HG02763 (cell line): ENCODE results near the gene SPTBN5.

Source experiments
- ATAC-seq: cut with Tn5 transposase; IDR thresholded peaks from one replicate; pipeline ENCODE4 v1.9.1; 2021; ENCODE audit warnings: mild to moderate bottlenecking, moderate library complexity; ENCODE audit not compliant: unreplicated experiment

Gene SPTBN5

GRCh38 chr15:41827290-41827879 lies 66.5 kb downstream of the SPTBN5 start:
- ATAC-seq = no peak

GRCh38 chr15:41825572-41826535 lies 68.0 kb downstream of the SPTBN5 start:
- ATAC-seq = no peak

- ATAC-seq = no peak
These were observed 68.7 kb downstream of the SPTBN5 start for GRCh38 chr15:41825145-41825544.

GRCh38 chr15:41824062-41824745 lies 69.6 kb downstream of the SPTBN5 start:
- no peak for ATAC-seq

- no peak for ATAC-seq
These were observed 70.4 kb downstream of the SPTBN5 start for GRCh38 chr15:41823502-41823901.

- no peak for ATAC-seq
These were observed 70.9 kb downstream of the SPTBN5 start for GRCh38 chr15:41822957-41823356.

- ATAC-seq = no peak
These were observed 71.4 kb downstream of the SPTBN5 start for GRCh38 chr15:41822471-41822870.

GRCh38 chr15:41821831-41822230 lies 72.0 kb downstream of the SPTBN5 start:
- ATAC-seq = no peak

GRCh38 chr15:41820791-41821423 lies 72.9 kb downstream of the SPTBN5 start:
- no peak for ATAC-seq

GRCh38 chr15:41819455-41820050 lies 74.3 kb downstream of the SPTBN5 start:
- ATAC-seq = no peak

- no peak for ATAC-seq
These were observed 76.1 kb downstream of the SPTBN5 start for GRCh38 chr15:41817781-41818180.

- ATAC-seq = no peak
These were observed 76.5 kb downstream of the SPTBN5 start for GRCh38 chr15:41817327-41817726.

- ATAC-seq = no peak
These were observed 77.1 kb downstream of the SPTBN5 start for GRCh38 chr15:41816788-41817187.

GRCh38 chr15:41814534-41814933 lies 79.3 kb downstream of the SPTBN5 start:
- ATAC-seq = no peak

GRCh38 chr15:41813426-41813825 lies 80.4 kb downstream of the SPTBN5 start:
- no peak for ATAC-seq

GRCh38 chr15:41812820-41813375 lies 81.0 kb downstream of the SPTBN5 start:
- ATAC-seq = no peak

- no peak for ATAC-seq
These were observed 82.2 kb downstream of the SPTBN5 start for GRCh38 chr15:41811432-41812195.

GRCh38 chr15:41810651-41811431 lies 83.0 kb downstream of the SPTBN5 start:
- ATAC-seq = no peak
